ENCODE results near the gene TCF20.

The TCF20 gene

DNA sequence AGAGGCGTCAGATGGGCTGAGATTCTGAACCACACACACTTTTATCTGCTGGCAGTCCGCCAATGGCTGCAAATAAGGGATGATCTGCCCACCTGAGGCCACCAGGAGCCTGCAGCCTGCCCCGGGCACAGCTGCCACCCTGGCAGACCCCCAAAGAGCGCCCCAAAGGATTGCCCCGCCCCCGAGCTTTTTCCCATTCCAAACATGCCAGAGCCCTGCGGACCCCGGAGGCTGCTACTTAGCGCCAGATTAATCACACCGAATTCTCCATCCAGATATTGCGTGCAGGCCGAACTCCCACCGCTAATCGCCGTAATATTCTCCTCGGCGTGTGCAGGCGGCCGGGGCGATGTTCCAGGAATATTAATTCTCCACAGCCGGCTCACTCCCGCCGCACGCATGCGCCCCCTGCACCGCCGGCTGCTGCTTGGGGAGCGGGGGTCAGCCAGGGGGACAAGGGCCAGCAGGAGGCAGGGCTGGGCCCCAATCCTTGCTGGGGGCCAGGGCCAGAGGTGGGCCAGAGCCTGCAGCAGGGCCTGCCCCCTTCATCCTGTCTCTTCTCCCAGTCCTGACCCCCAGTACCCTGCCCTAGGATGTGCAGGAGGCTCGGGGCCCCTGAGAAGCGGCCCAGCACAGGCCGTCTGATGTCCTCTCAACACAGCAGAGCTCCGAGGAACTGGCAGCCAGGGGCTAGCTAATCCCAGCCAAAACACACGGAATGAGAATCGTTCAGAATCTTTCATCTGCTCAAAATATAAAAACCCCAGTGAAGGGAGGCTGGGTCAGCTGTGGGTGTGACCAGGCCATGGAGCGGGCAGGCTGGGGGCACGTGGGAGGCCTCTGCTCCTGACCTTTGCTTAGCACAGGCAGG, 19.5 kb upstream of the TCF20 start:
- TF ChIP-seq EZH2 (IDR thresholded peaks at IDR 0.05; ENCODE audit: borderline replicate concordance, low read length), result no peak
- Histone ChIP-seq H3F3A (ENCODE audit: insufficient read depth, low read length) (no peaks in the 10 kb centered on the region), H3K4me1 (ENCODE audit: insufficient read depth, low read length, severe bottlenecking) (no peaks in the 10 kb centered on the region), H4K20me1 (ENCODE audit: insufficient read depth, low read length) (no peaks in the 10 kb centered on the region), H3K27me3 (ENCODE audit: insufficient read depth, low read length) (0 out of 2 replicates have a peak, but pooled peaks cover 4% of the 10 kb centered on the region), H3K9me2 (ENCODE audit: low read depth, low read length) (no peaks in the 10 kb centered on the region), H3K4me3 (ENCODE audit: low read depth, low read length, poor library complexity, severe bottlenecking) (no peak overlapping the region), H3K4me2 (ENCODE audit: low read length) (no peak overlapping the region), H3K36me3 (ENCODE audit: insufficient read depth, low read length) (no peaks in the 10 kb centered on the region), H3K9me3 (ENCODE audit: low read length) (no peaks in the 10 kb centered on the region), H2AFZ (ENCODE audit: low read length) (no peak overlapping the region), H3K9ac (ENCODE audit: low read length) (no peak overlapping the region), H3K27ac (ENCODE audit: low read depth, low read length, poor library complexity, severe bottlenecking) (no peak overlapping the region), H3K79me2 (ENCODE audit: insufficient read depth, low read length) (no peaks in the 10 kb centered on the region)

DNA sequence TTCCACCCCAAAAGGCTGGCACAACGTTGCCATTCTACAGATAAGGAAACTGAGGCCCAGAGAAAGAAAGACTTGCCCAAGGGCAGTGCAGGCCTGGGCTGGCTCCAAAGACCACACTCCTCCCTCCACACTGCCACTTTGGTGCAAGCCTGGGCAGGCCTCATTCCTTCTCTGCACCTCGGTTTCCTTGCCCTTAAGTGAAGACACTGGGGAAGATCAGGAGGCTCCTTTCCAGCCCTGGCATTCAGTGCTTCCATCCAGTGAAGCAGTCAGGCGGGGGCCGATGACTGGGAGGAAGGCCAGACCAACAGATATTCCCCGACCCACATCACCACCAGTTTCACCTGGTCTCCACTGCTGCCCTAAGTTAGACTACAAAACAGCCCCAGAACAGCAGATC, 18.3 kb upstream of the TCF20 start:
- 0 out of 2 replicates have a peak, but pooled peaks cover 8% of the 10 kb centered on the region for H3K27me3 ChIP-seq (ENCODE audit: insufficient read depth, low read length)
- H2AFZ ChIP-seq (ENCODE audit: low read length), result no peak overlapping the region
- no peaks in the 10 kb centered on the region for H3K9me3 ChIP-seq (ENCODE audit: low read length)
- no peaks in the 10 kb centered on the region for H4K20me1 ChIP-seq (ENCODE audit: insufficient read depth, low read length)
- H3K4me3 ChIP-seq (ENCODE audit: low read depth, low read length, poor library complexity, severe bottlenecking), result no peak overlapping the region
- no peak for TF ChIP-seq EZH2 (IDR thresholded peaks at IDR 0.05; ENCODE audit: borderline replicate concordance, low read length)
- TF ChIP-seq, protein P1, sequence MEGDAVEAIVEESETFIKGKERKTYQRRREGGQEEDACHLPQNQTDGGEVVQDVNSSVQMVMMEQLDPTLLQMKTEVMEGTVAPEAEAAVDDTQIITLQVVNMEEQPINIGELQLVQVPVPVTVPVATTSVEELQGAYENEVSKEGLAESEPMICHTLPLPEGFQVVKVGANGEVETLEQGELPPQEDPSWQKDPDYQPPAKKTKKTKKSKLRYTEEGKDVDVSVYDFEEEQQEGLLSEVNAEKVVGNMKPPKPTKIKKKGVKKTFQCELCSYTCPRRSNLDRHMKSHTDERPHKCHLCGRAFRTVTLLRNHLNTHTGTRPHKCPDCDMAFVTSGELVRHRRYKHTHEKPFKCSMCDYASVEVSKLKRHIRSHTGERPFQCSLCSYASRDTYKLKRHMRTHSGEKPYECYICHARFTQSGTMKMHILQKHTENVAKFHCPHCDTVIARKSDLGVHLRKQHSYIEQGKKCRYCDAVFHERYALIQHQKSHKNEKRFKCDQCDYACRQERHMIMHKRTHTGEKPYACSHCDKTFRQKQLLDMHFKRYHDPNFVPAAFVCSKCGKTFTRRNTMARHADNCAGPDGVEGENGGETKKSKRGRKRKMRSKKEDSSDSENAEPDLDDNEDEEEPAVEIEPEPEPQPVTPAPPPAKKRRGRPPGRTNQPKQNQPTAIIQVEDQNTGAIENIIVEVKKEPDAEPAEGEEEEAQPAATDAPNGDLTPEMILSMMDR (IDR thresholded peaks at IDR 0.05; ENCODE audit: low read length), result no peak
- H3K79me2 ChIP-seq (ENCODE audit: insufficient read depth, low read length), result no peaks in the 10 kb centered on the region
- H3K4me1 ChIP-seq (ENCODE audit: insufficient read depth, low read length, severe bottlenecking), result peaks cover 4% of the 10 kb centered on the region
- H3K27ac ChIP-seq (ENCODE audit: low read depth, low read length, poor library complexity, severe bottlenecking), result no peak overlapping the region
- no peaks in the 10 kb centered on the region for H3F3A ChIP-seq (ENCODE audit: insufficient read depth, low read length)
- no peaks in the 10 kb centered on the region for H3K36me3 ChIP-seq (ENCODE audit: insufficient read depth, low read length)
- no peak overlapping the region for H3K9ac ChIP-seq (ENCODE audit: low read length)
- H3K4me2 ChIP-seq (ENCODE audit: low read length), result no peak overlapping the region
- H3K9me2 ChIP-seq (ENCODE audit: low read depth, low read length), result no peaks in the 10 kb centered on the region

DNA sequence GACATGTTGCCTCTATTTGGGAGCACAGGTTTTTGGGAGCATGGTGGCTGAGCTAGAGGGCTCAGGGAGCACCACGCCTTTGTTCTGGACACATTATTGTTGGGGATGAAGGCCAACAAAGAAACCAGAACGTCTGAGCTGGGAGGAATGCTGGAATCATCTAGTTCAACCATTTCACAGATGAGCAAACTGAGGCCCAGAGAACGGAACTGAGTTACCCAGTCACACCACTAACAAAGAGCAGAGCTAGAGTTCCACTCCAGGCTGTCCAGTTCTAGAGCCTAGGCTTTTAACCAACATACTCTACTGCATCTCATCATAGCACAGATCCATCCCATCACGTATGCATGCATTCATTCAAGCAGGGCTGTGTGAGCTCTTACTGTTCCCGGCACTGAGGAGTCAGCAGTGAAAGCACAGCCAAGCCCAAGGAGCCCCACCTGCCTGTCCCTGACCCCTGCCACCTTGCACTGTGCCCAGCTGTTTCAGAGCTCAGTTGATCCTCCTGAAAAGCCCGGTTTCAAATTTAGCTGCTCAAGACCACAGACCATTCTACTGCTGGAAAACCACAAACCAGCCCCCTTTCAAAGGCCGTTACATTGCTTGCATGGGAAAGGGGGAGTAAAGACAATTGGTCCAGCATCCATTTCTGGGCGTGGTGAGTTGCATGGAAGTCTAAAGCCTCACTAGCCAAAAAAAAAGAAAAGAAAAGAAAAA, 16.9 kb upstream of the TCF20 start:
- H3K4me1 ChIP-seq (ENCODE audit: insufficient read depth, low read length, severe bottlenecking), result peaks cover 9% of the 10 kb centered on the region
- TF ChIP-seq, protein P1 (IDR thresholded peaks at IDR 0.05; ENCODE audit: low read length), result no peak
- TF ChIP-seq EZH2 (IDR thresholded peaks at IDR 0.05; ENCODE audit: borderline replicate concordance, low read length), result no peak
- H3K79me2 ChIP-seq (ENCODE audit: insufficient read depth, low read length), result no peaks in the 10 kb centered on the region
- H2AFZ ChIP-seq (ENCODE audit: low read length), result no peak overlapping the region
- no peaks in the 10 kb centered on the region for H3K9me3 ChIP-seq (ENCODE audit: low read length)
- no peaks in the 10 kb centered on the region for H3F3A ChIP-seq (ENCODE audit: insufficient read depth, low read length)
- H3K27me3 ChIP-seq (ENCODE audit: insufficient read depth, low read length), result 0 out of 2 replicates have a peak, but pooled peaks cover 8% of the 10 kb centered on the region
- H3K27ac ChIP-seq (ENCODE audit: low read depth, low read length, poor library complexity, severe bottlenecking), result no peak overlapping the region
- no peaks in the 10 kb centered on the region for H4K20me1 ChIP-seq (ENCODE audit: insufficient read depth, low read length)
- H3K9ac ChIP-seq (ENCODE audit: low read length), result no peak overlapping the region
- H3K9me2 ChIP-seq (ENCODE audit: low read depth, low read length), result no peaks in the 10 kb centered on the region
- H3K4me2 ChIP-seq (ENCODE audit: low read length), result no peak overlapping the region
- no peak overlapping the region for H3K4me3 ChIP-seq (ENCODE audit: low read depth, low read length, poor library complexity, severe bottlenecking)
- H3K36me3 ChIP-seq (ENCODE audit: insufficient read depth, low read length), result no peaks in the 10 kb centered on the region
